ENCODE results near the gene TFR2. TPM values are rescaled to one million over a fixed set of nuclear protein-coding genes. Genes with fewer than 3 reads are reported as not detected.

TFR2 gene
- total and polyA plus RNA-seq, 2 of the 13 experiments (the other 11 are each of a cell fraction or from before 2014, with no cell fraction given): 36.9 to 64.2 TPM

DNA sequence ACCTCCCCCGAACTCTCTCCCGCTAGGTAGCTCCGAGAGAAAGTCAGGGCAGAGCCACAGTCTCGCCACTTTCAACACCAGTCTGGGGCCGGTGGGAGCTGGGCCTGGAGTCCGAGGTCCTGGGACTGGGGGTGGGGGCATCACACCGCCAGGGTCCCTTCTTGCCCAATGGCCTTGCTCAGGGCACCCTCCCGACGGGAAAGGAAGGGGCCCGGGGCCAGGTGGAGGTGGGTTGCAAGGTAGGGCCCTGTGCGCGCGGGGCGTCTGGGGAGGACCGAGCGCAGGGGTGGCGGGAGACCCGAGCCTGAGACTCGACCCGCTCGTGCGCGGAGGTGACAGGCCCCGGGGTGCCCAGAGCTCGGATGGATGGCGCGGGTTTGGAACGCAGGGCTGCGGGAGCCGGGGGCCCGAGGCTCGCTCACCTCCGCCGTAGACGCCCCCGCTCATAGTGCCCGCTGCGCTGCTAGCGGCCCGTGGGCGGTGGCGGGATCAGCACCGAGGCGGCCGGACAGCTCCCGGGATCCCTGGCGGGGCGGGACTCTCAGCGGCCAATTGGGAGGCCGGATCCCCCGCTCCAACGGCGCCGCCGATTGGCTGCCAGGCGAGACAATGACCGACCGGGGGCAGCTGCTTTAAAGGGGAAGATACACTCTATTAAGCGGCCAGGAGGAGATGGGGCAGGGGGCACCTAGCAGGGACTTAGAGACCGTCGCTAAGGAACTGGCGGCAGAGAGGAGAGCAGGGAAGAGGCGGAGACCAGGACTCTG lies 14.7 kb upstream of the TFR2 start, which contains the start of gene ACTL6B (continued):
- TF ChIP-seq, protein P1, sequence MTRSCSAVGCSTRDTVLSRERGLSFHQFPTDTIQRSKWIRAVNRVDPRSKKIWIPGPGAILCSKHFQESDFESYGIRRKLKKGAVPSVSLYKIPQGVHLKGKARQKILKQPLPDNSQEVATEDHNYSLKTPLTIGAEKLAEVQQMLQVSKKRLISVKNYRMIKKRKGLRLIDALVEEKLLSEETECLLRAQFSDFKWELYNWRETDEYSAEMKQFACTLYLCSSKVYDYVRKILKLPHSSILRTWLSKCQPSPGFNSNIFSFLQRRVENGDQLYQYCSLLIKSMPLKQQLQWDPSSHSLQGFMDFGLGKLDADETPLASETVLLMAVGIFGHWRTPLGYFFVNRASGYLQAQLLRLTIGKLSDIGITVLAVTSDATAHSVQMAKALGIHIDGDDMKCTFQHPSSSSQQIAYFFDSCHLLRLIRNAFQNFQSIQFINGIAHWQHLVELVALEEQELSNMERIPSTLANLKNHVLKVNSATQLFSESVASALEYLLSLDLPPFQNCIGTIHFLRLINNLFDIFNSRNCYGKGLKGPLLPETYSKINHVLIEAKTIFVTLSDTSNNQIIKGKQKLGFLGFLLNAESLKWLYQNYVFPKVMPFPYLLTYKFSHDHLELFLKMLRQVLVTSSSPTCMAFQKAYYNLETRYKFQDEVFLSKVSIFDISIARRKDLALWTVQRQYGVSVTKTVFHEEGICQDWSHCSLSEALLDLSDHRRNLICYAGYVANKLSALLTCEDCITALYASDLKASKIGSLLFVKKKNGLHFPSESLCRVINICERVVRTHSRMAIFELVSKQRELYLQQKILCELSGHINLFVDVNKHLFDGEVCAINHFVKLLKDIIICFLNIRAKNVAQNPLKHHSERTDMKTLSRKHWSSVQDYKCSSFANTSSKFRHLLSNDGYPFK (CRISPR knock-in tag; IDR thresholded peaks at IDR 0.05; ENCODE audit: borderline replicate concordance): no peak; the same call in 1 of the 2 replicates
- TF ChIP-seq FOSL2 (CRISPR knock-in tag; IDR thresholded peaks at IDR 0.05): peak; percentile 56
- TF ChIP-seq, protein P2, sequence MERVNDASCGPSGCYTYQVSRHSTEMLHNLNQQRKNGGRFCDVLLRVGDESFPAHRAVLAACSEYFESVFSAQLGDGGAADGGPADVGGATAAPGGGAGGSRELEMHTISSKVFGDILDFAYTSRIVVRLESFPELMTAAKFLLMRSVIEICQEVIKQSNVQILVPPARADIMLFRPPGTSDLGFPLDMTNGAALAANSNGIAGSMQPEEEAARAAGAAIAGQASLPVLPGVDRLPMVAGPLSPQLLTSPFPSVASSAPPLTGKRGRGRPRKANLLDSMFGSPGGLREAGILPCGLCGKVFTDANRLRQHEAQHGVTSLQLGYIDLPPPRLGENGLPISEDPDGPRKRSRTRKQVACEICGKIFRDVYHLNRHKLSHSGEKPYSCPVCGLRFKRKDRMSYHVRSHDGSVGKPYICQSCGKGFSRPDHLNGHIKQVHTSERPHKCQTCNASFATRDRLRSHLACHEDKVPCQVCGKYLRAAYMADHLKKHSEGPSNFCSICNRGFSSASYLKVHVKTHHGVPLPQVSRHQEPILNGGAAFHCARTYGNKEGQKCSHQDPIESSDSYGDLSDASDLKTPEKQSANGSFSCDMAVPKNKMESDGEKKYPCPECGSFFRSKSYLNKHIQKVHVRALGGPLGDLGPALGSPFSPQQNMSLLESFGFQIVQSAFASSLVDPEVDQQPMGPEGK (CRISPR knock-in tag; IDR thresholded peaks at IDR 0.05): peak; percentile 39; the same call in 1 of the 2 replicates
- TF ChIP-seq ELF4 (CRISPR knock-in tag; IDR thresholded peaks at IDR 0.05; ENCODE audit: borderline replicate concordance): no peak
- TF ChIP-seq ZNF766 (CRISPR knock-in tag; IDR thresholded peaks at IDR 0.05; ENCODE audit: borderline replicate concordance): 0 out of 2 replicates have a peak, but pooled peaks have one; percentile 8
- TF ChIP-seq, protein P3, sequence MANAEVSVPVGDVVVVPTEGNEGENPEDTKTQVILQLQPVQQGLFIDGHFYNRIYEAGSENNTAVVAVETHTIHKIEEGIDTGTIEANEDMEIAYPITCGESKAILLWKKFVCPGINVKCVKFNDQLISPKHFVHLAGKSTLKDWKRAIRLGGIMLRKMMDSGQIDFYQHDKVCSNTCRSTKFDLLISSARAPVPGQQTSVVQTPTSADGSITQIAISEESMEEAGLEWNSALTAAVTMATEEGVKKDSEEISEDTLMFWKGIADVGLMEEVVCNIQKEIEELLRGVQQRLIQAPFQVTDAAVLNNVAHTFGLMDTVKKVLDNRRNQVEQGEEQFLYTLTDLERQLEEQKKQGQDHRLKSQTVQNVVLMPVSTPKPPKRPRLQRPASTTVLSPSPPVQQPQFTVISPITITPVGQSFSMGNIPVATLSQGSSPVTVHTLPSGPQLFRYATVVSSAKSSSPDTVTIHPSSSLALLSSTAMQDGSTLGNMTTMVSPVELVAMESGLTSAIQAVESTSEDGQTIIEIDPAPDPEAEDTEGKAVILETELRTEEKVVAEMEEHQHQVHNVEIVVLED (CRISPR knock-in tag; IDR thresholded peaks at IDR 0.05; ENCODE audit: borderline replicate concordance): peak; percentile 17; the same call in 1 of the 2 replicates
- TF ChIP-seq KDM1A (CRISPR knock-in tag; IDR thresholded peaks at IDR 0.05): no peak
- no peak for TF ChIP-seq CREB1 (IDR thresholded peaks at IDR 0.05)
- TF ChIP-seq CREB1 (CRISPR knock-in tag; IDR thresholded peaks at IDR 0.05): no peak
- 0 out of 2 replicates have a peak, but pooled peaks have one; percentile 29 for TF ChIP-seq DNMT3B (CRISPR knock-in tag; conservative IDR thresholded peaks at IDR 0.05)
- TF ChIP-seq ZNF724P (CRISPR knock-in tag; IDR thresholded peaks at IDR 0.05; ENCODE audit: borderline replicate concordance): peak; percentile 55; the same call in 1 of the 2 replicates
- TF ChIP-seq ZBTB20 (CRISPR knock-in tag; IDR thresholded peaks at IDR 0.05; ENCODE audit: borderline replicate concordance, low read depth): peak; percentile 86; the same call in 1 of the 2 replicates
- TF ChIP-seq ZFAT (CRISPR knock-in tag; conservative IDR thresholded peaks at IDR 0.05): no peak
- TF ChIP-seq SP1 (IDR thresholded peaks at IDR 0.05): no peak
- TF ChIP-seq SP1 (CRISPR knock-in tag; IDR thresholded peaks at IDR 0.05): peak; percentile 40; the same call in 1 of the 2 replicates
- TF ChIP-seq RXRA (CRISPR knock-in tag; IDR thresholded peaks at IDR 0.05): peak; percentile 34; the same call in 1 of the 2 replicates
- no peak for TF ChIP-seq FIP1L1 (IDR thresholded peaks at IDR 0.05; ENCODE audit: borderline replicate concordance, insufficient read depth, low read depth, low read length)
- TF ChIP-seq NR1H2 (CRISPR knock-in tag; IDR thresholded peaks at IDR 0.05; ENCODE audit: borderline replicate concordance, low read depth): no peak
- peak; percentile 79; the same call in 1 of the 2 replicates for TF ChIP-seq NAIF1 (CRISPR knock-in tag; IDR thresholded peaks at IDR 0.05; ENCODE audit: borderline replicate concordance)
- TF ChIP-seq ZBTB8A (CRISPR knock-in tag; IDR thresholded peaks at IDR 0.05; ENCODE audit: borderline replicate concordance, low read depth): no peak
- no peak for TF ChIP-seq TAF15 (IDR thresholded peaks at IDR 0.05; ENCODE audit: low read depth, low read length, poor library complexity, severe bottlenecking)
- no peak for TF ChIP-seq TP53 (CRISPR knock-in tag; conservative IDR thresholded peaks at IDR 0.05)
- TF ChIP-seq SCMH1 (CRISPR knock-in tag; IDR thresholded peaks at IDR 0.05; ENCODE audit: borderline replicate concordance): no peak
- no peak for TF ChIP-seq GPN1 (CRISPR knock-in tag; IDR thresholded peaks at IDR 0.05; ENCODE audit: borderline replicate concordance)
